SK-N-DZ (cell line): Measurements from ENCODE around the gene XYLT1.
A peak's percentile ranks its signal among the peaks of the same experiment; 100 is the strongest.

Source experiments
- DNase-seq: peaks from one replicate; pipeline ENCODE4 v3.0.0-alpha.2; 2015; ENCODE audit warnings: low spot score

Gene XYLT1

DNA sequence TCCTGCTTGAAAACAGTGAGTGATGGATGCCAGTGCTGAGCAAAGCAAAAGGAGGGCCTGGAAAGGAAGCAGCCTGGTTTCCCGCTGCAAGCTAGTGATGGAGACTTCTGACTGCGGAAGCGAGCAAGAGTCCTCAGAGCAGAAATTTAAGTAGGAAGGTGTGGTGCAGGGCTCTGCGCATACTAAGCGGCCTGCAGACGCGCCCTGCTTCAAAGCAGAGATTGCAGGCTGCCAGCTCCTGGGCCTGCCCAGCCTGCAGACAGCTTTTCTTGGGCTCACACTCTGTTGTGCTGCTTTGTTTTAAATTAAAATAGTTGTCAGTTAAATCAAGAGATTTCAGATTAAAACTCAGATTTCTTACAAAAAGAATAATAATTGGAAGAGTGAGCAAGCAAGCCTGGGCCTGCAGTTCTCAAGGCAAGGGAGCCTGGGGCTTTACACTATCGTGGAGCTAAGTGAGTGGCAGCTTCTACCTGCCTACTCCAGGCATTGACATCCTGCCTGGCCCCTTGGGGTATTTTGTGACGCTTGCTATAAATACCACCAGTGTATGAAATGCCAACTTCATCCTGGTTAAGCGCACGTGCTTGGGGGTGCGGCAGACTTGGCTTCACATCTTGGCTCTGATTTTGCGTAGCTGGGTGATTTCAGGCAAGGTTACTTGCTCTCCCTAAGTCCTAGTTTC is 237.3 kb downstream of the XYLT1 start:
- no peak for DNase-seq

DNA sequence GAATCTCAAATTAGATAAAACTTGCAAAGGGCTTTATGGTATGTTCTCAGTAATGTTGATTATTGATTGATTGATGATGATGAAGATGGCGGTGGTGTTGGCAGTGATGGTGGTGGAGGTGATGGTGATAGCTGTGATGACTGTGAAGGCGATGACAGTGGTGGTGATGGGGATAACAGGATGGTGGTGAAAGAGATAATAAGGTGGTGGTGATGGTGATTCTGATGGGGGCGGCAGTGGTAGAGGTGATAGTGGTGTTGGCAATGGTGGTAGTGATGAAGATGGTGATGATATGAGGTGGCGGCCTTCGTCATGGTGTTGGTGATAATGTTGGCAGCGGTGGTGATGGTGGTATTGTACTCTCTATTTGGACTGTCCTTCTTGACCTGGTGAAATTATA is 238.3 kb downstream of the XYLT1 start:
- no peak for DNase-seq

DNA sequence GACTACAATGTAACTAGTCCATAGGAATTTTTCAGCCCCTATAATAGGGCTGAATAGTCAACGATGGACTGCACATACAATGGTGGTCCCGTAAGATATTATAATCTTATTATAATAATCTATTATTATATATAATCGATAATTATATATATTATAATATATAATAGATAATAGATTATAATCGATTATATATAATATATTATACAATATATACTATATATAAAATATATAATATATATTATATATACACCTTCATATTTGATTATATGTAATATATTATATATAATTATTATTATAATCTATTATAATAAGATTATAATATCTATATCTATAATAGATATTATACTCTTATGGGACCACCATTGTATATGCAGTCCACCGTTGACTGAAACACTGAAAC is 238.8 kb downstream of the XYLT1 start:
- no peak for DNase-seq

- no peak for DNase-seq
Measured at GRCh38 chr16:17230932-17231581, 239.7 kb downstream of the XYLT1 start.

DNA sequence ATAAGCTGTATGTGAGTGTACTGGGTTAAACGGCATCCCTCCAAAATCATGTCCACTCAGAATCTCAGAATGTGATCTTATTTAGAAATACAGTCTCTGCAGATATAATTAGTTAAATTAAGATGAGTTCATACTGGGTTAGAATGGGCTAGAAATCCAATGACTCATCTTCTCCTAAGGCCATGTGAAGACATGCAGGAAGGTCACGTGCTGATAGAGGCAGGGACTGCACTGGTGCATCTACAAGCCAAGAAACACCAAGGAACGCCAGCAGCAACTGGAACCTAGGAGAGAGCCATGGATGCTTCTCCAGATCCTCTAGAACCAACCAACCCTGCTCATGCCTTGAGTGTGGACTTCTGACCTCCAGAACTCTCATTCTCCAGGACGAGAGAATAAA is 241.0 kb downstream of the XYLT1 start:
- no peak for DNase-seq

GRCh38 chr16:17229131-17229530 is 241.6 kb downstream of the XYLT1 start:
- DNase-seq, result no peak

- no peak for DNase-seq
Measured at GRCh38 chr16:17228708-17229055, 242.1 kb downstream of the XYLT1 start.

GRCh38 chr16:17228048-17228707 is 242.6 kb downstream of the XYLT1 start:
- peak; percentile 32 for DNase-seq

- no peak for DNase-seq
Measured at GRCh38 chr16:17227278-17227677, 243.5 kb downstream of the XYLT1 start.

DNA sequence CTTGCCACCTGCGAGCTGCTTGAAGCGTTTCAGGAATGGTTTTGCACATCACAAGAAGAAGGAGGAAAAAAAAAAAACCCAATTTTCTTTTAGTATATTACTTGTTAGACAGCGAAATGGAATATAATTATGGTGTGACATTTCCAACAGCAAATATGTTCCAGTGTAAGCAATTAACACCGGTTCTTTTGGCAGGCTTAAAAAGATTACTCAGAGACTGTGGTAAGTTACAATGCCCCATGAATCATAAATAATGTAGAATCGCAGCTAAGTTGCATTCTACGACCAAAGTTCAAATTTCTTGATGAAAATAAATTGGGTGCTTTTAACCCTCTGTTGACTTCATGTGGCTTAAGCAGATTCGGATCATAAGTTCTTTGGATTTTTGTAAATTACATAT is 245.2 kb downstream of the XYLT1 start:
- DNase-seq, result no peak

- no peak for DNase-seq
Measured at GRCh38 chr16:17224879-17225281, 245.9 kb downstream of the XYLT1 start.

GRCh38 chr16:17224350-17224749 is 246.4 kb downstream of the XYLT1 start:
- peak; percentile 6 for DNase-seq

- no peak for DNase-seq
Measured at GRCh38 chr16:17223576-17223975, 247.2 kb downstream of the XYLT1 start.

- DNase-seq, result no peak
Measured at GRCh38 chr16:17222871-17223401, 247.8 kb downstream of the XYLT1 start.

GRCh38 chr16:17219991-17220390 is 250.8 kb downstream of the XYLT1 start:
- DNase-seq, result no peak

GRCh38 chr16:17215936-17216335 is 254.8 kb downstream of the XYLT1 start:
- no peak for DNase-seq

GRCh38 chr16:17215306-17215705 is 255.5 kb downstream of the XYLT1 start:
- no peak for DNase-seq

GRCh38 chr16:17213974-17214373 is 256.8 kb downstream of the XYLT1 start:
- DNase-seq, result no peak

DNA sequence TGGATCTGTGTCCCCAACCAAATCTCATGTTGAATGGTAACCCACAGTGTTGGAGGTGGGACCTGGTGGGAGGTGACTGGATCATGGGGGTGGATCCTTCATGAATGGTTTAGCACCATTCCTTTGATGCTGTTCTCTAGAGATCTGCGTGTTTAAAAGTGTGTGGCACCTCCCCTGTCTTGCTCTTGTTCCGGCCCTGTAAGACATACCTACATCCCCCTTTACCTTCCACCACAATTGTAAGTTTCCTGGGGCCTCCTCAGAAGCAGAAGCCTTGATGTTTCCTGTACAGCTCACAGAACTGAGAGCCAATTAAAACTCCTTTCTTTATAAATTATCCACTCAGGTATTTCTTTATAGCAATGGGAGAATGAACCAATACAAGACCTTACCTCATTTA is 257.7 kb downstream of the XYLT1 start:
- DNase-seq, result no peak

GRCh38 chr16:17212606-17213005 is 258.2 kb downstream of the XYLT1 start:
- no peak for DNase-seq

- DNase-seq, result no peak
Measured at GRCh38 chr16:17211797-17212196, 259.0 kb downstream of the XYLT1 start.

GRCh38 chr16:17206712-17207111 is 264.0 kb downstream of the XYLT1 start:
- DNase-seq, result no peak
